HG02759 (cell line): Measurements from ENCODE around the gene IKBKG.
"Not testable (repeated sequence)": the region's sequence is repeated elsewhere in the genome, so short reads cannot be mapped to it uniquely, and the experiment has no call there.

Experiments used
- ATAC-seq: cut with Tn5 transposase; IDR thresholded peaks from one replicate; pipeline ENCODE4 v1.9.1; 2021; ENCODE audit warnings: mild to moderate bottlenecking, moderate library complexity; ENCODE audit not compliant: unreplicated experiment

Gene IKBKG

DNA sequence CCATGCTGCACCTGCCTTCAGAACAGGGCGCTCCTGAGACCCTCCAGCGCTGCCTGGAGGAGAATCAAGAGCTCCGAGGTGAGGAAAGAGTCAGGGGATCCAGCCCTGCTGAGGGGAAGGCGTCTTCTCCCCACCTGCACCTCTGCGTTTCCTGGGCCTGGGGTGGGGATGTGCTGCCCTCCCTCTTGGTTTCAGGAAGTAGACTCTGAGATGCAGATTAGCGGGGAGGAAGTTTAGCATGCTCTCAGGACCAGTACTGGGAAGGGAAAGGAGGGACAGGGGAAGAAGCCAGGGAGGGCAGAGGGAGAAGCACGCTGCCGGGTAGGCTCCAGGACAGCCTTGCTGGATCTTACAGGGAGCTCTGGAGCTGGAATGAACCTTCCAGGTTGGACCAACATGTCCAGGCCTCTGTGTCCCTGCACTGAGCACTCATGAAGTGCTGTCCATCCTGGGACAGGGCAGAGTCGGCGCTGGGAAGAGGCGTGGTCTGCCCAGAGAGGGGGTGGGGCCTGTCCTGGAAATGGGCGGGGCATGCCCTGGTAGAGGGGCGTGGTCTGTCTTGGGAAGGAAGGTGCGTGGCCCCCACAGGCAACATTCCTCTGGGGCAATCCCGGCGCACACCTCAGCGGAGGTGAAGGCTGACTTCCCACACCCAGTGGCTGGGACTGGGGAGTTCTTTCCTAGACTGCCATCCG, 4.8 kb downstream of the IKBKG start:
- ATAC-seq, result not testable (repeated sequence)

DNA sequence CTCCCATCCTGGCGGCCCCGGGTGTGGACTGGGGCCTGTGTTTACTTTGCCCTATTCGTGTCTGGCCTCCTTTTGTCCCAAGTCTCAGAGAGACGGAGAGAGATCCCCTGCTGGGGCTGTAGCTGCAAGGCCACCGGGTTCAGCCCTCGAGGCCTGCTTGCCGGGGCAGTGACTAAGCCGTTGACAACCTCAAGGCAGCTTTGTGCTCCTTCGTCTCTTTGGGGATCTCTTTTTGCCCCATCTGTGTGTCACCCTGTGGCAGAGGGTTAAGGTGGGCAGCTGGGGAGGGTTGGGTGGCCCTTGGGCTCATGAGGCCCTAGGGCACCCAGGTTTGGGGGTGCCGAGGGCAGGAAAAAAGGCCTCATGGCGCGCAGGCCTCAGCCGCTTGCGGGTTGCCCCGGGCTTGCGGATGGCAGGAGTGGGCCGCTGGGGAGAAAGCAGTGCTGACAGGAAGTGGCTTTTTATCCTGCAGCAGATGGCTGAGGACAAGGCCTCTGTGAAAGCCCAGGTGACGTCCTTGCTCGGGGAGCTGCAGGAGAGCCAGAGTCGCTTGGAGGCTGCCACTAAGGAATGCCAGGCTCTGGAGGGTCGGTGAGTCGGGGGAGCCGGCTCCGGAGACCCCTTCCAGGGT, 10.8 kb downstream of the IKBKG start:
- ATAC-seq, result not testable (repeated sequence)

DNA sequence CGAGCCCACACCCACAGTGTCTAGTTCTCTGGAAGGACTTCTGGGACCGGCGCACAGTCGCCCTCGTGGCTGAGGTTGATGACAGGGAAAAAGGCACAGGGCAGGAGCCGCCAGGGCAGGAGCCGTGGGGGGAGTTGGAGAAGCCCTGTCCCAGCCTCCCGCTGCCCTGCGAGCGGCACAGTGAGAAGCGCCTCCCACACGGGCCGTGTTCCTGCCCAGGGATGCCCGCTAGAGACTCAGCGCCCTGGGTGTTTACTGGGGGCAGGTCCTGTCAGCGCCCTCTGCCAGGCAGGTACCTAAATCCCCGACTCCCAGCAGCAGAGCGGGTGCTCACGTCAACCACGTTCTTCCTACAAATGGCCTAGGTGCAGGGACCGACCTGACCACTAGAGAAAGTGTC, 11.5 kb downstream of the IKBKG start:
- not testable (repeated sequence) for ATAC-seq

DNA sequence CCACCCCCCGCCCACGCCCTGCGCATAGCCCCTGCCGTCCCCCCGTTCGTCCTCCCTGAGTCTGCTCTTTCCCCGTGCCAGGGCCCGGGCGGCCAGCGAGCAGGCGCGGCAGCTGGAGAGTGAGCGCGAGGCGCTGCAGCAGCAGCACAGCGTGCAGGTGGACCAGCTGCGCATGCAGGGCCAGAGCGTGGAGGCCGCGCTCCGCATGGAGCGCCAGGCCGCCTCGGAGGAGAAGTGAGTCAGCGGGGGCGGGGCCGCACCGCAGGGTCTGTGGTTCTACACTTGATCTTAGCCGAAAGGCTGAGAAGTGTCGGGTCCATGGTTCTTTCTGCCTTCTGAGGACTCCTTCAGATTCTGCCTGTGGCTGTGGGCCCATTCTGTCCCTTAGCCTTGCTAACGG, 12.9 kb downstream of the IKBKG start:
- ATAC-seq, result not testable (repeated sequence)

DNA sequence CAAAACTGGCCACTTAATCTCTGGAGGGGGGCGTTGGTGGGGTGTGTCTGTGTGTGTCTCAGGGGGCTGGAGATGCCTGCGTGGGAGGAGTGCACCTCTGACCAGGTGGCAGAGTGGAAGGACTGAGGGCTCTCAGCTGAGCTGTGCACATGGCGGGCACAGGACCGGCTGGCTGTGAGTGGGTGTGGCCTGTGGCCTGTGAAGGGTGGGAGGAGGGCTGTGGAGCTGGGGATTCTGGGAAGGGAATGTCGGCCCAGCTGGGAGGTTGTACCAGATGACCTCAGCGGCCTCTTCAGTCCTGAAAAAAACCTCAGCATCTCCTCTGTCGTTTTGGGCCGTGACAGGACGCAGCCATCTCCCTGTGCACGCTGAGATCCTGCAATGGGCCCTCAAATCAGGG, 14.9 kb downstream of the IKBKG start:
- ATAC-seq, result not testable (repeated sequence)

DNA sequence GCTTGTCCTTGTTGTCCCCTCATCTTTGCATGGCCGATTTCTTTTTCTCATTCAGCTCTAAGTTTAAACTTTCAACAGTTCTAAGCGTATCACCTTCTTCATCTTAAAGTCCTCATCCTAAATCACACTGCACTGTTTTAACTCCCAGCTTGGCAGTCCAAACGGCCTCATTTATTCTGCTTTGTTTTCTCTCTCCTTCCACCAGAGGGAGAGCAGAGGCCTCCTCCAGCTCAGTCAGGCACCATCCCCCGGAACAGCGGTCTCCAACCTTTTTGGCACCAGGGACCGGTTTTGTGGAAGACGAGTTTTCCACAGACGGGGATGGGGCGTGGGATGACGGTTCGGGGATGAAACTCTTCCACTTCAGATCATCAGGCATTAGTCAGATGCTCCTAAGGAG, 22.9 kb downstream of the IKBKG start:
- ATAC-seq, result not testable (repeated sequence)

DNA sequence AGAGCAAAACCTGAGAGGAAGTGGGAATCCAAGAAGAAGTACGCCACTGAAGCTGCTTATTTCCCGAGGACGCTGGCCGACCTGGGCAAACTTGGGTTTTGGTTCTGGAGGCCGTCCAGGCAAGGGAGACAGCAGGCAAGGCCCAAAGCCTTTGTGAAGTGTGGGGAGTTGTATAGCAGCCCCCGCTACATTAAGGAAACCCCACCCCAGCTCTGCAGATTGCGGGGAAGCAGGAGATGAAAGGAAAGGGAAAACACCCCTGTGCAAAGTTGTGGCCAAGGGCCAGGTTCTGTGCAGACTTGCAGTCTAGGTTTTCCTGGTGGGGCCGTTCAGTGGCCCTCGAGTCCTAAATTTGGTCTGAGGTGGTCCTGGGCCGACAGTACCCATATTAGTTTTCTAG, 25.6 kb downstream of the IKBKG start:
- ATAC-seq, result not testable (repeated sequence)

DNA sequence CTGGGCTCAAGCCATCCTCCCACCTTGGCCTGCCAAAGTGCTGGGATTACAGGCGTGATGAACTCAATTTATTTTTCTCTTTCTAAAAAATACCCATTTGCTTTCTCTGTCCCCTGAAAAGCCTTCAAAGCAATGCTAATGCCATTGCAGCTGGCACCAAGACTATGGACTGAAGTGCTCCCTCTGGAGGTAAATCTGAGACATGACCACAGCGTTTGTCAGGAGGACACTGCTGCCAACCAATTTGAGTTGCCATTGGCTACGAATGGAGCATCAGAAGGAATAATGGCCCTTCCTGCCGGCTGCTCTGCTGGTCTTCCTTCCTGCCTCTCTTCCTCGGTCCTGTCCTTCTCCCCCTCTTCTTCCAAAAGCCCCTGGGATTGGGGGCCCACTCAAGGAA, 27.7 kb downstream of the IKBKG start:
- not testable (repeated sequence) for ATAC-seq

DNA sequence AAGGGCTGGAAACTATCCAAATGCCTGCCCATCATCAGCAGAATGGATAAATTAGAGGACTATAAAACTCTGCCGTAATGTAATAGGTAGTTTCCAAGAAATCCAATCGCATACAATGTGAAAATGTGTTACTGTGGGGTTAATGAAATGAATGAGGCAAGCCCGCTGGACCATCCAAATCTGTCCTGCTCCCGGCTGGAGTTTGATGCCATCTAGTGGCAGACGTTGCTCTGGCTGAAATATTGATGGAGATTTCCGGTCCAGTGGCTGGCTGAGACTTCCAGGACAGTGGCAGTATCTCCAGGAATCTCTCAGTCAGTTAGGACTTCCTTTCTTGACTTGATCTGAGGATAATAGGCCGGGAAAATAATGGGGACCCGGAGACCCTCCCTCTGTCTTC, 35.6 kb downstream of the IKBKG start:
- ATAC-seq, result not testable (repeated sequence)

DNA sequence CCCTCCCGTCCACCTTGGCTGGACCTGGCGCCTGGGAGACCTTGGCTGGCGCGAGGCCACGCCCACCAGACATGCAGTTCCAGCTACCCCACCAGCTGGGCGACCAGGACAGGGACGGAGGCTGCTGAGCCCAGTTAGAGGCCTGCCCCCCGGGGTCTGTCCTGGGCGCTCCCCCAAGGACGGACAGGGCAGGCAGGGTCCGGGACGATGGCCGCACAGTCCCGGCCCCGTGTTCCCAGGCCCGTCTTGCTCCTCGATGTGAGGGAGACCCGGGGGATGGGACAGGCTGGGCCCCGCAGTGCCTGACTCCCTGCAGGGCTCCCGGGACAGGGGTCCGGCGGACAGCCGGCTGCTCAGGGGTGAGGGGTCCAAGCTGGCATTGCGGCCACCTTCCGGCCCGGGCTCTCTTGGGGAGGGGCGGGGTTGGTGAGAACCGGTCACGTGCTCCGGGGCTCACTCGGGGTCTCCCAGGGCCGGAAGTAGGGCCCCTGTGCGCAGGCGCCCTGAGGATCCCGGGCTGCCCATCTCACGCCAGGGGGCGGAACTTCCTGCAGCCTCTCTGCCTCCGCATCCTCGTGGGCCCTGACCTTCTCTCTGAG, 37.3 kb downstream of the IKBKG start, which contains the start of gene CTAG1A:
Gene CTAG1A (plus strand): TSS at position 549 of the 599 bp plus-strand sequence. CDS start 74 bp downstream, outside the sequence.
- ATAC-seq, result not testable (repeated sequence)

DNA sequence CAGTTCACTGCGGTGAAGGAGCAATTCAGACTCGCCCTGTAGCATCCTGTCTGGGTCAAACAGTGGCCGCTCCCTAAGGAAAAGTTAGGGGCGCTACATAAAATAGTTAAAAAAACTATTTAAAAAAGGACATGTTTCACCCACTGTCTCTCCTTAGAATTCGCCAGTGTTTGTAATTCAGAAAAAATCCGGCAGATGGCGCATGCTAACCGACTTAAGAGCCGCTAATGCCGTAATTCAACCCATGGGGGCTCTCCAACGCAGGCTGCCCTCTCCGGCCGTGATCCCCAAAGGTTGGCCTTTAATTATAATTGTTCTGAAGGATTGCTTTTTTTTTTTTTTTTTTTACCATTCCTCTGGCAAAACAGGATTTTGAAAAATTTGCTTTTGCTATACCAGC, 43.0 kb downstream of the IKBKG start:
- ATAC-seq, result not testable (repeated sequence)

DNA sequence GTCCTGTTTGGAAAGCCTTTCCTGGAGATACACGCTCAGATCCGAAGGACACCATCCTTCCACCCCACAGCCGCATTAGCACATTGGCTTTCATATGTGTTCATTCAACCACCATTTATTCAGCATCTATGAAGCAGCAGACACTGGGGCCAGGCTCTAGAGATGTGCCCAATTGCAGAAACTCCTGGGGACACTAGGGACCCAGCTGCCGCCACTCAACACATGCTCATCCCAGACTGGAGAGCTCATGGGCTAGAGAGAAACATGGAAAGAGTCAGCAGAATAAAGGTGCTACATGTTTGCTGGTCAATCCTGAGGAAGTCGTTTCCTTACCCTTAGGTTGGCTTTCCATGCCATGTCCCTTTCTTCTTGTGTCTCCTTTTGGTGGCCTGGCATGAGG, 45.1 kb downstream of the IKBKG start:
- no peak for ATAC-seq

DNA sequence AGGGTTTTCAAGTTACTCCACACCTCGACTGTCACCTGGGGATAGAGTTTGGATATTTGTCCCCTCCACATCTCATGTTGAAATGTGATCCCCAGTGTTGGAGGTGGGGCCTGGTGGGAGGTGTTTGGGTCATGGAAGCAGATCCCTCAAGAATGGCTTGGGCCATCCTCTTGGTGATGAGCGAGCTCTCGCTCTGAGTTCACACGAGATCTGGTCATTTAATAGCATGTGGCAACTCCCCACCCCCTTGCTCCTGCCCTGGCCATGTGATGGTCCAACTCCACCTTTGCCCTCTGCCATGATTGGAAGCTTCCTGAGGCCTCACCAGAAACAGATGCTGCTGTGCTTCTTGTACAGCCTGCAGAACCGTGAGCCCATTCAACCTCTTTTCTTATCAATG, 45.8 kb downstream of the IKBKG start:
- ATAC-seq, result no peak

DNA sequence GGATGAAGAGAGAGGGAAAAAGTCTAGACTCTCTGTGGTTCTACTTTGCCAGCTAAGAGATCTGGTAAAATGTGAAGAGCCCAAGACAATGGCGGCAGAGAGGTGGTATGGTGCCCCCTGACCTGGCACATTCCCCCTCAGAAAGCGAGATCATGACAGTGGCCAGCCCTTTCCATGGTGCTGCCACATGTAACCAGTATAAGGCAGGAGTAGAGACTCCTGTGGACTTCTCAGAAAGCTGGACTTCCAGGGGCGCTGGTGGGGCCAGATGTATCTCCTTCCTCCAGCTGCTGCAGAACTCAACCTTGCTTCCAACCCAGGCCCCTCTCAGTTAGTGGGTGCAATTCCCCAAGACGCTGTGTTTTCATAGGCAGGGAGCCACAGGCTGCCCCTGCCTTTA, 47.1 kb downstream of the IKBKG start:
- ATAC-seq, result no peak

DNA sequence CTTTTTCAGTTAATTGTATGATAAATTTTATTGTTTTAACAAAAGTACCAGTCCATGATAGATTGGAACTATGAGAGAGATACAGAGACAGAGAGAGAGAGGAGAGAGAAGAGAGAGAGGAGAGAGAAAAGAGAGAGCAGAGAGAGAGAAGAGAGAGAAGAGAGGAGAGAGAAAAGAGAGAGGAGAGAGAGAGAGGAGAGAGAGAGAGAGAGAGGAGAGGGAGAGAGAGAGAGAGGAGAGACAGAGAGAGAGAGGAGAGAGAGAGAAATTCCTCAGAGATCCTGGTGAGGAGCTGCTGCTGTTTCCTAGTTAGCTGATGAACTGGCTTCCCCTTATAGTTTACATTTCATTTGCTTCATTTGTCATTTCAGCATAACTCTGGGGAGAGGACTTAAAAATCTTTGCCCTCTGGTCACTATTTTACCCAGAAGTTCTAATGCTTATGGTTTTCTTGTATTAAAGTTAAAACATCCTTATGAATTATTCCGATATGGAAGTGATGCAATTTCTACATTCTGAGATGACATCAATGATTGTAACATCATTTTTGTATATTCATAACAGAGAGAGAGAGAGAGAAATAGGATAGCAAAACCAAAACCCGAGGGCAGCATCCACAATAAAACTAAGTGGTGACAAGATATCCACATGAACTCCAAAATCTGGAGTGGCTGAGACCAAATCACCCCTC, 48.3 kb downstream of the IKBKG start:
- ATAC-seq, result no peak

DNA sequence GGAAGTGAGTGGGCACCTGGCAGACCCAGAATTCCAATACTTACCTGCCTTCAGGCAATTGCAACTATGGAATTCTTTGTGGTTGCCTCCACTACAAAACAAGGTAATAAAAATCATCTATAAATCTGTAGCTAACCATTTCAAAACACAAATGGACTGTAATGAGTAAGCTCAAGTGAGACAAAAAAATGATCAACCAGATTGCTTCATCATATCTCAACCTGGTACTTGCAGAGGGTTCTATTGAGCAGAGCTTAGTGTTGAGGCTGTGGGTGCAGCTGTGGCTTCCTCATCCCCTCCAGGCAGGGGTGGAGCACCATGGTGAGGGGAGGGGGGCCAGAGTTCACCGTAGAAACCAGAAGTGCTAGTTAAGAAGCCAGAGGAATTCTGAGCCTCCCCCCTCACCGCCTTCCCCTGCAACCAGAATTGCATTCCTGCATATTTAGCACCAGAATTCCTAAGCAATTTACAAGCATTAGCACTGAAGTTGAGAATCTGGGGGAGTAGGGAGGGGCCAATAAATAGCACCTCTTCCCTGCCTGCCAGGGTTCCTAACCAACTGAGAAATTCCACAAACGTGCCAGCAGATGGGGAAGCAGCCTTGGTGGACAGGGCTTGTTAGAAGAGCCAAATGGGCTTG, 49.0 kb downstream of the IKBKG start:
- ATAC-seq, result no peak

DNA sequence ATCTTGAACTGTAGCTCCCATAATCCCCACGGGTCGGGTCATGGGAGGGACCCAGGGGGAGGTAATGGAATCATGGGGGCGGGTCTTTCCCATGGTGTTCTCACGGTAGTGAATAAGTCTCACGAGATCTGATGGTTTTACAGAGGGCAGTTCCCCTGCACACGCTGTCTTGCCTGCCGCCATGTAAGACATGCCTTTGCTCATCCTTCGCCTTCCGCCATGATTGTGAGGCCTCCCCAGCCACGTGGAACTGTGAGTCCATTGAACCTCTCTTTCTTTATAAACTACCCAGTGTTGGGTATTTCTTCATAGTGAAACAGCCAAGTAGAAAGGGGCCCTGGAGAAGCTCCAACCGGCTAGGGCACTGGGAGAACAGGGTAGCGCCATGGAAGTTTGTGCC, 49.8 kb downstream of the IKBKG start:
- no peak for ATAC-seq

DNA sequence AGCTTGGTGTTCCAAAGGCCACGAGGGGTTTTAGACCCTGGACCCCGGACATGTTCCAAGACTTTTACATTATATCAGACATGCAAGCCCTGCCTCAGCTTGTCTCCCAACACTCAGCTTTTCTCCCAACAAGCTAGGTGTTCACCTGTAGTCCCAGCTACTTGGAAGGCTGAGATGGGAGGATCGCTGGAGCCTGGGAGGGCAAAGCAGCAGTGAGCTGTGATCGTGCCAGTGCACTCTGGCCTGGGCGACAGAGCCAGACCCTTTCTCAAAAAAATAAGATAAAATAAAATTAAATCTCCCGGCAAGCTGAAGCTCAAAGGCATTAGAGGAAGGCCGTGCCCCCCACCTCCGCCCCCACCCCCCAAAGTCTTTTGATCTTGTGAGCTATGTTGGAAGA, 51.2 kb downstream of the IKBKG start:
- no peak for ATAC-seq

DNA sequence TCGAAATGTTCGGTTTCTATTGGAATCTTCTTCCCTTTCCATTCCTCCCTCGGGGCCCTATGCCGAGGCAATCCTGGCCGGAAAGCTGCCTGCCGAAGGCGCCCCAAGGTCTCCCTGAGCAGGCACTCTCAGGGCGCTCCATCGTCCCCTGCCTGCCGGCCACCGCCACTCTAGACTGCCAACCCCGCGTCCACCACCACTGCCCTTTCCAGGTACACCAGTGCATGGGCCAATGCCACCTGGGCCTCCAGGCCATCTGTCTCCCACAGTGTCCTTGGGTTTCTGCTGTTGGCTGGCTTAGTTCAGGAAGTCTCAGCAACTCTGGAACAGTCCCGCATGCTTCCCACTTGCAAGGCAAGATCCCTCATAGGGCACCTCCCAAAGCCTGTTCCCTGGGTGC, 52.1 kb downstream of the IKBKG start:
- no peak for ATAC-seq

DNA sequence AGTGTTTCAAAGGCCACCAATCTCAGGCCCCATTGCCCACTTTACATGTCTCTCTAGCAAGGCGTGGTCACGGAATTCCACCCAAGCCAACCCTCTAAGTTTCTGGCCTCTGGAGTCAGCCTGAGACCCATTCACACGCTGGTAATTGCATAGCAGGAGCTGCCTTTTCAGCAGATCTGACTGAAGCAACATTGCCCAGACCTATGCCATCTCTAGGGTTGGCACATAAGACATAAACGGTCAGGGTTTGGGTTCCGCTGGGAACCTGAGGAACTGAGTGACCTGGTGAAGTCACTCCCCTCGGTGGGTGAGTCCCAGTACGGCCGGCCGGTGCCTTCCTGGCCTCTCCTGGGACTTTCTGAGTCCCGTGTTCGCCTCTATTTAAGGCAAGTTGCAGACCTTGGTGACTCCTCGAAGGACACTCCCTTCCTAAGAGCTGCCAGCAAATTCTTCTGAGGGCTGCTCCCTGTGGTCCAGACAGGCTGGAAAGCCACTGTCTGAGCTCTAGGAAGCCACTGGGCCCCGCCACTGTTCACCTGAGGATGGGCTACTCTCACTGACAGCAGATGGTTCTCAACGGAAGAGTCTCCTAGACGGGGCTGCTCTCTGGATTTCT, 53.4 kb downstream of the IKBKG start:
- ATAC-seq, result no peak

DNA sequence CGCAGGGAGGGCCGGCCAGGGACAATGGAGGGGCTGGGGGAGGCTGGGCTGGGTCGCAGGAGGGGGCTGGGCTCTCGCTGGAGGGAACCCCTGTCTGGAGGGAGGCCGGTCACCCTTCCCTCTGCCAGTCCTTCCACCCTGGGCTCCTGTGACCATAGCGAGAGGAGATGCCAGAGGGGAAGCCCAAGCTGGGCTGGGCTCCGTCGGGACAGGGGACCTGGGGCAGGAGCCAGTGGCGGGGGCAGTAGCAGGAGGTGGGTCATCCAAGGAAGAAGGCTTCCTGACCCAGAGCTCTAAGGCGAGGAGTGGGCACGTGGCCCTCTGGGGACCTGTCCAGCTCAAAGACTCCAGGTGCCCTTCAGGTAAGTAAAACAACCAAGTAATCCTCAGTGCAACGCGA, 54.8 kb downstream of the IKBKG start:
- ATAC-seq, result no peak
